Activated gamma-delta T cell treated with Interleukin-2 at 50 U/mL for 16 hours (primary cell): ENCODE results near the gene A1BG.
"Not testable (repeated sequence)": the region's sequence is repeated elsewhere in the genome, so short reads cannot be mapped to it uniquely, and the experiment has no call there.

Experiments
- DNase-seq: peaks from one replicate; pipeline ENCODE4 v3.0.0-alpha.2; 2020

Gene A1BG

GRCh38 chr19:58385891-58386575 lies 32.7 kb upstream of the A1BG start:
- no peak for DNase-seq

- no peak for DNase-seq
These were observed 32.1 kb upstream of the A1BG start for GRCh38 chr19:58385313-58385890.

- no peak for DNase-seq
These were observed 29.8 kb upstream of the A1BG start for GRCh38 chr19:58382997-58383603.

- DNase-seq, result no peak
These were observed 28.3 kb upstream of the A1BG start for GRCh38 chr19:58381460-58382212.

- peak; percentile 97 for DNase-seq
These were observed 27.6 kb upstream of the A1BG start, which contains the start of gene ZNF837 for GRCh38 chr19:58380662-58381459. Gene ZNF837 (minus strand): TSS chr19:58381030. CDS start chr19:58369332, 11,698 bp downstream.

GRCh38 chr19:58380037-58380661 lies 26.9 kb upstream of the A1BG start:
- no peak for DNase-seq

GRCh38 chr19:58379246-58379645 lies 26.0 kb upstream of the A1BG start:
- DNase-seq, result no peak

- DNase-seq, result not testable (repeated sequence)
These were observed 23.4 kb upstream of the A1BG start for GRCh38 chr19:58376724-58377123.

- no peak for DNase-seq
These were observed 20.9 kb upstream of the A1BG start for GRCh38 chr19:58374200-58374599.

GRCh38 chr19:58372311-58373133 lies 19.2 kb upstream of the A1BG start:
- no peak for DNase-seq

GRCh38 chr19:58368561-58369360 lies 15.5 kb upstream of the A1BG start:
- no peak for DNase-seq

GRCh38 chr19:58367698-58368454 lies 14.6 kb upstream of the A1BG start:
- DNase-seq, result no peak

GRCh38 chr19:58366585-58367430 lies 13.5 kb upstream of the A1BG start:
- DNase-seq, result no peak

GRCh38 chr19:58364146-58364545 lies 10.9 kb upstream of the A1BG start:
- DNase-seq, result no peak

- DNase-seq, result peak; percentile 96
These were observed 9.1 kb upstream of the A1BG start, which contains the start of gene ZNF497 for GRCh38 chr19:58362272-58362994. Gene ZNF497 (minus strand): TSS chr19:58362751. CDS start chr19:58357635, 5,116 bp downstream.

GRCh38 chr19:58361900-58362271 lies 8.6 kb upstream of the A1BG start:
- peak; percentile 28 for DNase-seq

GRCh38 chr19:58357481-58358145 lies 4.3 kb upstream of the A1BG start:
- no peak for DNase-seq
